GM12801 (cell line): ENCODE measurements around the gene NELFB.

ENCODE experiments used
- CTCF ChIP-seq: IDR thresholded peaks from one replicate; pipeline ENCODE4 v1.5.1; 2011; ENCODE audit warnings: control low read depth; ENCODE audit not compliant: insufficient read length; ENCODE audit errors: extremely low read depth

The NELFB gene

GRCh38 chr9:137252555-137253506, 2.3 kb upstream of the NELFB start:
- TF ChIP-seq CTCF: no peak

GRCh38 chr9:137253717-137254623, 1.2 kb upstream of the NELFB start:
- TF ChIP-seq CTCF: no peak

- TF ChIP-seq CTCF: no peak
Observed at GRCh38 chr9:137255448-137256114, 454 bp downstream of the NELFB start.

- TF ChIP-seq CTCF: no peak
Observed at GRCh38 chr9:137256362-137256761, 1.2 kb downstream of the NELFB start.

- TF ChIP-seq CTCF: no peak
Observed at GRCh38 chr9:137256856-137257255, 1.7 kb downstream of the NELFB start.

GRCh38 chr9:137262909-137263285, 7.8 kb downstream of the NELFB start:
- TF ChIP-seq CTCF: no peak

GRCh38 chr9:137263506-137263905, 8.4 kb downstream of the NELFB start:
- TF ChIP-seq CTCF: no peak
